Glutamatergic neuron (in vitro differentiated cells): ENCODE data around the gene ISG15. TPM values are rescaled to one million over a fixed set of nuclear protein-coding genes. Genes with fewer than 3 reads are reported as not detected.

Experiments
- DNase-seq: peaks from one replicate; pipeline ENCODE4 v3.0.0; 2022
- H3K27ac Mint-ChIP-seq: one replicate; pipeline ENCODE4 v1.8.0; 2020; ENCODE audit warnings: mild to moderate bottlenecking, mixed read lengths, inconsistent platforms; ENCODE audit not compliant: unreplicated experiment
- H3K27me3 Mint-ChIP-seq: one replicate; pipeline ENCODE4 v1.8.0; 2020; ENCODE audit warnings: mild to moderate bottlenecking, moderate library complexity, mixed read lengths, inconsistent platforms; ENCODE audit not compliant: unreplicated experiment
- H3K36me3 Mint-ChIP-seq: one replicate; pipeline ENCODE4 v1.8.0; 2020; ENCODE audit warnings: mild to moderate bottlenecking, mixed read lengths, inconsistent platforms; ENCODE audit not compliant: unreplicated experiment
- H3K4me1 Mint-ChIP-seq: one replicate; pipeline ENCODE4 v1.8.0; 2020; ENCODE audit warnings: mild to moderate bottlenecking, low read depth, mixed read lengths, inconsistent platforms; ENCODE audit not compliant: unreplicated experiment
- H3K4me3 Mint-ChIP-seq: one replicate; pipeline ENCODE4 v1.8.0; 2020; ENCODE audit warnings: mild to moderate bottlenecking, mixed read lengths, inconsistent platforms; ENCODE audit not compliant: unreplicated experiment
- H3K9me3 Mint-ChIP-seq: one replicate; pipeline ENCODE4 v1.8.0; 2020; ENCODE audit warnings: mild to moderate bottlenecking, moderate library complexity, mixed read lengths, inconsistent platforms; ENCODE audit not compliant: unreplicated experiment
- total RNA-seq: library from RNA; stranded (reverse); fragmentation: NEBNext Ultra II Directional; extraction: Animal tissue kit (Norgen Biotek cat#: 25700); gene quantifications from one replicate; pipeline ENCODE4 v1.2.1, GENCODE V29; 2021; ENCODE audit not compliant: unreplicated experiment
- TF ChIP-seq, protein P1 (sequence below): fragments of 200-600 bp; sonication (generic); IDR thresholded peaks from one replicate; pipeline ENCODE4 v1.5.0; 2021; ENCODE audit not compliant: partially characterized antibody, unreplicated experiment

ISG15 gene
- total RNA-seq, 1 donor from 2014 or later = 18.4 TPM

DNA sequence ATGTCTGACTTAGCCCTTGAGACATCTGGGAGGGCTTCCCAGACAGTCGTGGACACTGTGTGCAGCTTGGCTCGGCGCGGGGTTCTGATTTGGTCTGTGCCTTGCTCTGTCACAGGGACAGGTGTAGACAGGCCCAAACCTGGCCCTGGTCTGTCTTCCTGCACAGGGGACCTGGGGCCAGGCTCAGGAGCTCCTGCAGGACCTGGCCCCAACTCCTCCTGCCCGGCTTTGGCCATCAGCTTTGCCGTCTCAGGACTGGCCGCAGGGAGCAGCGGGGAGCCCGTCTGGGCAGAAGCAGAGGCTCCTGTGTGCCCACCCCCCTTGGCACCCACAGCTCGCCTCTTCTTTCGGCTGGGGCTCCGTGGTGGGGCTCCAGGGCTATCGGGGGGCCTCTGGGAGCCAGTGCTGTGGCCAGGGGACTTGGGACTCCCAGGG is 33.1 kb upstream of the ISG15 start:
- H3K27me3 Mint-ChIP-seq = peaks cover 7% of the 10 kb centered on the region
- no peak overlapping the region for H3K4me3 Mint-ChIP-seq
- TF ChIP-seq, protein P1, sequence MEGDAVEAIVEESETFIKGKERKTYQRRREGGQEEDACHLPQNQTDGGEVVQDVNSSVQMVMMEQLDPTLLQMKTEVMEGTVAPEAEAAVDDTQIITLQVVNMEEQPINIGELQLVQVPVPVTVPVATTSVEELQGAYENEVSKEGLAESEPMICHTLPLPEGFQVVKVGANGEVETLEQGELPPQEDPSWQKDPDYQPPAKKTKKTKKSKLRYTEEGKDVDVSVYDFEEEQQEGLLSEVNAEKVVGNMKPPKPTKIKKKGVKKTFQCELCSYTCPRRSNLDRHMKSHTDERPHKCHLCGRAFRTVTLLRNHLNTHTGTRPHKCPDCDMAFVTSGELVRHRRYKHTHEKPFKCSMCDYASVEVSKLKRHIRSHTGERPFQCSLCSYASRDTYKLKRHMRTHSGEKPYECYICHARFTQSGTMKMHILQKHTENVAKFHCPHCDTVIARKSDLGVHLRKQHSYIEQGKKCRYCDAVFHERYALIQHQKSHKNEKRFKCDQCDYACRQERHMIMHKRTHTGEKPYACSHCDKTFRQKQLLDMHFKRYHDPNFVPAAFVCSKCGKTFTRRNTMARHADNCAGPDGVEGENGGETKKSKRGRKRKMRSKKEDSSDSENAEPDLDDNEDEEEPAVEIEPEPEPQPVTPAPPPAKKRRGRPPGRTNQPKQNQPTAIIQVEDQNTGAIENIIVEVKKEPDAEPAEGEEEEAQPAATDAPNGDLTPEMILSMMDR = no peak
- H3K9me3 Mint-ChIP-seq = peaks cover 3% of the 10 kb centered on the region
- no peaks in the 10 kb centered on the region for H3K4me1 Mint-ChIP-seq
- H3K27ac Mint-ChIP-seq = no peak overlapping the region
- DNase-seq = no peak
- no peaks in the 10 kb centered on the region for H3K36me3 Mint-ChIP-seq

DNA sequence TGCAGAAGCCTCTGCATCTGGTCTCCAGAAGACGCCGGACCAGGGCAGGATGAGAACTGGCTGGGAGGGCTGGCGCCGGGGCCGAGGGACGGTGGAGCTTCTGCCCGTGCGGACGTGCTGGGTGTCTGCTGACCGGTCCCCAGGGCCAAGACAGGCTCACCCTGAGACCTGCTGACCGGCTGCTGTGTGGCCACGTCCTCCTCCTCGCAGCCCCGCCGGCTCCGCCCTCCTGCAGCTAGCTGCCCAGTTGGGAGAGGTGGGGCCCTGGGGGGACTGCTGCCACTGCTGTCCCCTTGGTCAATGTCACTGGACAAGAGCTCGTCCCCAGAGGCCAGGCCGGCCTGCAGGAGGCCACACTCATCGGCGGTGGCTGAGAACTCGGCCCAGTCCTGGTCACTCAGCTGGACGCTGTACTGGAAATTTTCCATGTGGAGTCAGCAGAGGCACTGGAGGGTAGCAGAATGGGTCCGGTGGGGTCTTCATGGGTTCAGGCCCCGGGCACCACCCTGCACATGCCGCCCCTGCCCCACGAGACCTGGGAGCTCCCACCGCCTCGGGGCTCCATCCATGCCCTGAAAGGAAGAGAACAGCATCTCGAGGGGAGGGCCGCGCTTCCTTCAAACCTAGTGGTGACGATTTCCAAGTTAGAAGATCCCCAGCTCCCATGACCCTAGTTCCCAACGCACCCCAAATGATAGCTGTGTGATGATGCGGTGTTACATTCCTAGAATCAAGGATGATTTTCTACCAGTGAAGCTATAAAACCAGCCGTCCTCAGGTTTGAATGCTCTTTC is 32.5 kb upstream of the ISG15 start:
- TF ChIP-seq, protein P1 = no peak
- Mint-ChIP-seq H3K4me3 (no peak overlapping the region), H3K4me1 (peaks cover 3% of the 10 kb centered on the region), H3K9me3 (peaks cover 3% of the 10 kb centered on the region), H3K27ac (no peak overlapping the region), H3K27me3 (peaks cover 5% of the 10 kb centered on the region), H3K36me3 (no peaks in the 10 kb centered on the region)
- no peak for DNase-seq

DNA sequence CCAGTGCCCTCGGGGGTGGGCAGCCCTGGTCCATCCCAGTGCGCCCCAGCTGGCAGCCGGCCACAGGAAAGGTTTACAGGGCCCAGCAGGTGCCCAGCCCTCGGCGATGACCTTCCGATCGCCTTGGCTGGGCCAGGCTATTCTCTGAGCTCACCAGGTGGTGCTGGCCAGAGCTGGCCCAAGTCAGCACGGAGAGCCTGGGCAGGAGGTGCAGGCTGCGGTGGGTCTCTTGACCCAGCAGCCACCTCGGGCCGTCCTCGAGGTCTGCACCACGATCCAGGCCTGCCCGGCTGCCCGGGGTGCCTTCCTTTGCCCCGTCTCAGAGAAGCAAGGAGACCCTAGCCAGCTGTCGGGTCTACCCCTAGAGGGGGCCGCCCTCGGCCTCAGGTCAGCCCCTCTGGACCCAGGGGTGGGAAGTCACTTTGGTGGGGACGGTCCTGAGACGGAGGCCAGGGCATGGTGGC is 31.8 kb upstream of the ISG15 start:
- Mint-ChIP-seq H3K4me3 (no peak overlapping the region), H3K27me3 (peaks cover 5% of the 10 kb centered on the region), H3K4me1 (peaks cover 3% of the 10 kb centered on the region), H3K36me3 (no peaks in the 10 kb centered on the region), H3K27ac (no peak overlapping the region), H3K9me3 (peaks cover 3% of the 10 kb centered on the region)
- DNase-seq = no peak
- TF ChIP-seq, protein P1 = no peak

DNA sequence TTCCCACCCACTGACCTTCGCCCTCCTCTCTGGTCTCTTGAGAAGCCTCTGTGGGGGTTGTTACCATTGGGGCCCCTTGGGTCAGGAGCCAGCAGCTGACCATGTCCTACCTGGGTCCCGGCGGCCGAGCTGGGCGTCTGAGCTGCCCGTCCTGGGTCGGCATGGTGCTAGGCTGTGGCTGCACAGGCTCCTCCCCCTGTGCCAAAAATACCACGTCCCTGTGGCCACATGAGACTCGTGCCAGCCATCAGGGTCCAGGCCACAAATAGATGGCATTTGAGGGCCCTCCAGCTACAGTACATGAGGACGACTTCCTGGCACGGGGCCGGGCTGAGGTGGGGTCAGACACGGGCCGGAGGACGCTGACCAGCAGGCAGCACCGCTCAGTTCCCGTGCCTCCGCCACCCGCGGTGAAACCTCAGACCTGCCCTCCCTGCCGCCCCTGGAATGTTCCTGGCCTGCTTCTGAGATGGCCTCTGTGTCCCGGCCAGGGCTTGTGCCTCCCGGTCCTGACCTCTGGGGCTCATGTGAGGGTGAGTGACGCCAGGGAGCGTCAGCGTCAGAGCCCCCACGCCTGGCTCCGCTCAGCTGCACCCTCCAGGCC is 31.2 kb upstream of the ISG15 start, which contains the start of gene PERM1:
PERM1 (minus strand) TSS at position 139 of the 604 bp plus-strand sequence. CDS start 1,064 bp downstream, outside the sequence.
- DNase-seq = no peak
- H3K4me3 Mint-ChIP-seq = no peak within 1 kb of the TSS
- TF ChIP-seq, protein P1 = no peak
- H3K4me1 Mint-ChIP-seq = peaks cover 3% of the 10 kb centered on the region
- H3K27ac Mint-ChIP-seq = no peak within 1 kb of the TSS
- H3K27me3 Mint-ChIP-seq = peaks cover 5% of the 10 kb centered on the region
- H3K9me3 Mint-ChIP-seq = peaks cover 3% of the 10 kb centered on the region
- H3K36me3 Mint-ChIP-seq = no peaks in the 10 kb centered on the region
